WI38 (cell line): ENCODE measurements around the gene CNTRL.
A peak's percentile ranks its signal among the peaks of the same experiment; 100 is the strongest.

Source experiments
- H3K4me3 ChIP-seq: 2 replicates; pipeline ENCODE4 v1.5.1; 2011; ENCODE audit warnings: low read depth, mild to moderate bottlenecking, control low read depth, low read length
- CTCF ChIP-seq: IDR thresholded peaks from 2 replicates; pipeline ENCODE4 v1.5.1; 2012; ENCODE audit warnings: low read depth, mild to moderate bottlenecking, control low read depth, low read length

The CNTRL gene

GRCh38 chr9:121194730-121195129 is 120.0 kb downstream of the CNTRL start:
- no peak overlapping the region for H3K4me3 ChIP-seq
- TF ChIP-seq CTCF = no peak

DNA sequence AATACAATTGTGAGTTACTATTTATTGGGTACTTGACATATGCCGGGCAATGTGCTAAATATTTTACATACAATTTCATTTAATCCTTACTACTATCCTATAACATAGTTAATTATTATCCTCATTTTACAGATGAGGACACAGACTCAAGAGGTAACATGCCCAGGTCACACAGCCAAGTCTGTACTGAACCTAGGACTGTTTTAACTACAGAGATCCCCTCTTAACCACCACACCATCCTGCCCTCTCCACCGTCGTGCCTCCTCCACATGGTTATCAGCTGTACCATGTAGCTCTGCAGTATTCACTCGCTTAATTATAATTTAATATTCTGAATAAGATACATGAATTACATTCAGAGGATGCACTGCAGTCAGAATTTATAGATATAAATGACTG is 121.6 kb downstream of the CNTRL start:
- H3K4me3 ChIP-seq = no peak overlapping the region
- no peak for TF ChIP-seq CTCF

- H3K4me3 ChIP-seq = no peak overlapping the region
- no peak for TF ChIP-seq CTCF
Observed at GRCh38 chr9:121197132-121197531, 122.4 kb downstream of the CNTRL start.

- no peak overlapping the region; the same call in 1 of the 2 replicates for H3K4me3 ChIP-seq
- no peak for TF ChIP-seq CTCF
Observed at GRCh38 chr9:121198512-121199042, 123.8 kb downstream of the CNTRL start.

GRCh38 chr9:121199921-121200320 is 125.2 kb downstream of the CNTRL start:
- peak overlapping the region; percentile 88 for H3K4me3 ChIP-seq
- TF ChIP-seq CTCF = no peak

- H3K4me3 ChIP-seq = peak overlapping the region; percentile 88
- no peak for TF ChIP-seq CTCF
Observed at GRCh38 chr9:121200356-121200755, 125.6 kb downstream of the CNTRL start.

- H3K4me3 ChIP-seq = peak overlapping the region; percentile 88
- TF ChIP-seq CTCF = no peak
Observed at GRCh38 chr9:121201045-121201737, 126.4 kb downstream of the CNTRL start.
